Stimulated activated CD8-positive, alpha-beta memory T cell treated with anti-CD3 and anti-CD28 coated beads, Interleukin-4, amount 100 ng/mL, for 24 hours (primary cell): Measurements from ENCODE around the gene H1-8.
"Not testable (repeated sequence)": the region's sequence is repeated elsewhere in the genome, so short reads cannot be mapped to it uniquely, and the experiment has no call there.

Experiments used
- DNase-seq: peaks from one replicate; pipeline ENCODE4 v3.0.0-alpha.2; 2020; ENCODE audit warnings: low read depth

H1-8 gene

GRCh38 chr3:129543156-129543790 lies at the start of gene H1-8:
Gene H1-8, plus strand, starts transcription at chr3:129543175. Its CDS starts 44 bp downstream, at chr3:129543219.
- no peak for DNase-seq

DNA sequence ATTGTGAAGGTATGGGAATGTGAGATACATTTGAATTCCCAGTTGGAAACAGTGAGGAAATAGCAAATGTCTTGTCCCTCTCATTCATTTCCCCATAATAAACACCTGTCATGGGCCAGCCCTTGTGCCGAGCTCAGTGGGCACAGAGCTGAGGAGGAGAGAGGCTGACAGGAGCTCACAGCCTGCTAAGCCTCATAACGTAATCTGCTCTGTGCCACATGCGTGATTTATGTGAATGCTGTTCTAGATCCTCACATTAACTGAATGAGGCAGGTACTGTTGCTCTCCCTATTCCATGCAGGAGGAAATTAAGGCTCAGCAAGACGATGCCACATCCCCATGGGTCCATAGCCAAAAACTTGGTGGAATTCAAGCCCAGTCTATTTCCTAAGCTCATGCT lies 49.8 kb upstream of the H1-8 start:
- DNase-seq: no peak

GRCh38 chr3:129494499-129494898 lies 48.5 kb upstream of the H1-8 start:
- not testable (repeated sequence) for DNase-seq

DNA sequence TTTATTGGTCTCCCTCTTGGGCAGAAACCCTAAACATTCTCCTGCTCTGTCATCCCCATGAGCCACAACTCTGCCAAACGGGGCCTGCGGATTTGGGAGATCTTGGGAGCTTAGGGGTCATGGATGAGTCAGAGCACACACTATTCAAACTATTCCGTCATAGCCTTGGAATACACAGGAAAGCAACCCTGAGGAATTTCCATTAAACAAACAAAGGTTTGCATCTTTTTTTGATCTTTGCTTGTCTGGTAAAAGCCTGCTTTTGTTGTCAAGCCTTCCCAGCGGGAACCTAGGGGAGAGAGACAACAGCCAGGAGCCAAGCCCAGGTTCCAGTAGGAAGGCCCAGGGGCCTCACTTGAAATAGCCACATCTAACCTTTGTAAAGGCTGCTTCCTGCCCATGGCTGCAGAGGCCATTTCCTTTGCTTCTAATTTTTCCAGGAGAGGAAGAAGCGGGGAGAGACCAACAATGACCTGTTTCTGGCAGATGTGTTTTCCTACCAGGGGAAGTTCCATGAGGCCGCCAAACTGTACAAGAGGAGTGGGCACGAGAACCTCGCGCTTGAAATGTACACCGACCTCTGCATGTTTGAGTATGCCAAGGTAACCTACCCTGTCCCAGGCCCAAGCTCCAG lies 47.9 kb upstream of the H1-8 start:
- not testable (repeated sequence) for DNase-seq

DNA sequence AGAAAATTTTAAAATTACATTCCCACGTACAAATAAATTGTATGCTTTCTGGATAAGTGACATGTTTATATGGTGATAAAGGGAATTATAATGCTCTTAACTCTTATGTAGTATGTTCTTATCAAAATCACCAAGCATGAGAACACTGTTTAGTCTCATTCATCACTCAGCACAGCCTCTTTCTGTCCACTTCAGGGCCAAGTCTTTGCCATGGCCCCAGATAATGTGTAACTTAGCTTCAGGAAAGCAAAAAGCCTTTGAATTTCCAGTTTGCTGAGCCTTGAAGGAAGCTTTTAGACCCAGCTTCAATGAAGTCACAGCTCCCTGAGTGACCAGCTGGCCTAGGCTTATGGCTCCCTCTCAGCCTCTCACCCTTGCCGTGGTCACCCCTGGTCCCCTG lies 45.1 kb upstream of the H1-8 start:
- not testable (repeated sequence) for DNase-seq

GRCh38 chr3:129498603-129499488 lies 44.1 kb upstream of the H1-8 start:
- DNase-seq: not testable (repeated sequence)

GRCh38 chr3:129499604-129500333 lies 43.2 kb upstream of the H1-8 start:
- DNase-seq: not testable (repeated sequence)

GRCh38 chr3:129500334-129500658 lies 42.7 kb upstream of the H1-8 start:
- no peak for DNase-seq

- DNase-seq: no peak
Observed at GRCh38 chr3:129501630-129502029, 41.3 kb upstream of the H1-8 start.

DNA sequence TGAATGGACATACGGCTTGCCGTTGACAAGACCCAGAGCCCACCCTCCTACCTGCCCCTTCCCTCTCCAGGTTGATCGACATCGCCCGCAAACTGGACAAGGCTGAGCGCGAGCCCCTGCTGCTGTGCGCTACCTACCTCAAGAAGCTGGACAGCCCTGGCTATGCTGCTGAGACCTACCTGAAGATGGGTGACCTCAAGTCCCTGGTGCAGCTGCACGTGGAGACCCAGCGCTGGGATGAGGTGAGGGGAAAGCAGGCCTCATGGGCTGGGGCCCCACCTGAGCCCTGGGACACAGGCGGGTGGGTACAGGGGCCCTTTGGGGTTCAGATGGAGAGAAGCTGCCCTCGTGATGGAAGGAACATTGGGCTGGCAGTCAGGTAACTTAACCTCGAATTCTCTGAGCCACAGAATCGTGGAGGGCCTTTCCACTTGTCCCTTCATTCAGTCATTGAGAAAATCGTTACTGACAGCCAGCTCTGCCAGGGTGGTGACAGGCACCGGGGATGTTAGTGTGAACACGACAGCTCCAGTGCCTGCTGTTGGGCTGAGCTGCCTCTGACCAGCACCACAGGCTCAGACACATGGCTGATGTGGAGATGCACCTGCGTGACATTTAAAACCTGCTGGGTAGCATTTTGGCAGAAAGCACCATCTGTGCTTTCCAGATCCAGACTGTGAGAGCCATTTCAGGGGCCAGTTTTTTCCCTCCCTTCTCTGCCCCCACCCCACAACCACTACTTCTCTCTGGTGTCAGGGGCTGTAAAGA lies 40.1 kb upstream of the H1-8 start:
- no peak for DNase-seq

- no peak for DNase-seq
Observed at GRCh38 chr3:129503471-129504291, 39.3 kb upstream of the H1-8 start.

DNA sequence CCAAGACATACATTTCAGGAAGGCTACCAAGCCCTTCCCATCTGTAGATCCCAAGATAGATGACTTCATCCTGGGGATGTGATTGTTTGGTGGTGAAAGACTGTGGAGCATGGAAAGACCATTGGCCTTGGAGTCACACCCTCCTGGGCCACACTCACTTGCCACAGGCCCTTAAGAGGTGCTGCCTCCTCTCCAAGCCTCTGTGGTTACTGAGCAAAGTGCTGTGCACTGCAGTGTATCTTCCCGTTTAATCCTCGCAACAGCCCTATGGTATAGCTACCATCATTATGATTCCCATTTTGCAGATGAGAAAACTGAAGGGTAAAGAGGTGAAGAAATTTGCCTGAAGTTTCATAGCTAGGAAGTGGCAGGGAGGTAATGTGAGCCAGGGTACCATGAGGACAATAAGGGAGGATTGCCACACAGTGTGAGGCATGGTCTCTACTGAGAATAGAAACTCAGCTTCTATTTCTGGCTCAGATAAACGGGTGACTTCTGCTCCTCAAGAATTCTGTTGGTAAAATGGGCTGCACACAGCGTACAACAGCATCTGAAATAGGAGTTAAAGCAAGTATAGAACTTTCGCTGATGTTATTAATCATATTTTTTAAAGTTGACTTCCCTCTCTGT lies 38.4 kb upstream of the H1-8 start:
- DNase-seq: no peak

GRCh38 chr3:129505341-129505740 lies 37.6 kb upstream of the H1-8 start:
- DNase-seq: no peak

DNA sequence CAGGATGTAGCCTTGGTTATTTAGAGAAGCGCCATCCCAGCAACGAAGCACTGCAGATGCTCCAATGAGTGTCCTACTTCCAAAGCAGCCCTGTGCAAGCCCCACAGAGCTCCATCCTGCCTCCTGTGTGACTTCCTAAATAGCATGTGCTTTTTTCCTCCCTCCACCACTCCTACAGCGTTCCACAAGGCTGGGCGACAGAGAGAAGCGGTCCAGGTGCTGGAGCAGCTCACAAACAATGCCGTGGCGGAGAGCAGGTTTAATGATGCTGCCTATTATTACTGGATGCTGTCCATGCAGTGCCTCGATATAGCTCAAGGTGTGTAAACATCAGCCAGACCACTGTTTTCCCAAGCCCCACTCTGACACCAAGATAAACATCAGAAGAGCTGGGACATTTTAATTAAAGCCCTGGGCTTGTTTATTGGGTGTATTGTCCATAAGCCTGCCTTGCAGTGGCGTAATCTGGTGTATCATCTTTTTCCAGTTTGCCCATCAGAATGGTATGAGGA lies 36.7 kb upstream of the H1-8 start:
- DNase-seq: no peak

DNA sequence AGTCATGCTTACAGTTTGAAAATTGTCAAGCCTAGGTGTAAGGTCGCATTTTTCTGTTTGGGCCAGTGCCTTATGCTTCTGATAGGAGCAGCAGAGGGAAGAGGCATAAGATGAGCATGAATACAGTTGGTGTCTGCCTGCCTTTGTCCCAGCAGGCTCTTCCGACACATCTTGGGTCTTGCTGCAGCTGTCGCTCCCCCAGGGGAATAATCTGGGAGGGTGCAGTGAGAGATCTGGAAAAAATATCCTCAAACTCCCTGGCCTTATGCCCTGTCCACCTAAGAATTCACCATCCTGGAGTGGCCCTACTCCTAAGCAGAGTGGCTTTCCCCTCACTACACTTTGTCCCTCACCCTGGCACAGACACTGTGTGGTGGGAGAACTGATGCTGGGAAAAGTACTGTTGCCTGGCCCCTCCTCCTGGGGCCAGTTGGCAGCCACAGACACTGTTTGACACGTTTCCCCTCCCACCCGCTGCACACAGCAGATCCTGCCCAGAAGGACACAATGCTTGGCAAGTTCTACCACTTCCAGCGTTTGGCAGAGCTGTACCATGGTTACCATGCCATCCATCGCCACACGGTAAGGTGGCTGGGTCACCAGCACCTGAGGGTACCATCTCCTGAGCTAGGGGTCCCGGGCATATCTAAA lies 35.7 kb upstream of the H1-8 start:
- no peak for DNase-seq

DNA sequence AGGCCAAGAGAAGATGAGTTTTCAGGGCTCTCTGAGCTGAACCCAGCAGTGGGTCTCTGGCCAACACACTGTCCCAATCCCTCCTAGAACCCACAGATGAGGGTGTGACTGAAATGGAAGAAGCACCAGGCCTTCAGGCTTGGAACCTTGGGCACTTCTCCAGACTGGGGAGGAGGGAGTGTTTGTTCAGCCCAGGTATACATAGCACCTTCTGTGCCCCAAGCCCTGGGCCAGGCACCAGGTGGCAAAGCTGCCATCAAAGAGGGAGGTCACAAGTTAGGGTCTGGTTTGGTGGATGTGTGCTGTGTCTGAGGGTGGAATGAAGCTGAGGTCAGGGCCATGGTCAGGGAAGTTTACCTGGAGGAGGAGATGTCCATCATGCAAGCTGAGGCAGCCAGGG lies 30.4 kb upstream of the H1-8 start:
- no peak for DNase-seq

DNA sequence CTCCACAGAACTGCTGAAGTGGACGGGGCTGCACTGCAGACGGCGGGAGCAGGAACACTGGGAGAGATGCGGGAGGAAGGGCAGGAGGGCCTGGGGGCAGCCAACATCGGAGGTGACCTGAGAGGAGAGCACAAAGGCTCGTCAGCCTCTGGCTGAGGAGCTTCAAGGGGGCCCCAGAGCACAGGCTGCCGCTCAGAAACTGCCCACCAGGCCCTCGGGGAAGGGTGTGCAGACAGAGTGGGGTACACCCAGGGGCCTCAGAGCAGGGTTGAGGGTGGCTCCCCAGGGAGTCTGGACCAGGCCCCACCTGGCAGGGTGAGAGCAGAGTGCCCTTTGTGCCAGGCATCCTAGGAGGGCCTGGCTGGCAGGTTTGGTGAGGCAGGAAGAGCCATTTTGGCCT lies 29.3 kb upstream of the H1-8 start:
- DNase-seq: no peak

DNA sequence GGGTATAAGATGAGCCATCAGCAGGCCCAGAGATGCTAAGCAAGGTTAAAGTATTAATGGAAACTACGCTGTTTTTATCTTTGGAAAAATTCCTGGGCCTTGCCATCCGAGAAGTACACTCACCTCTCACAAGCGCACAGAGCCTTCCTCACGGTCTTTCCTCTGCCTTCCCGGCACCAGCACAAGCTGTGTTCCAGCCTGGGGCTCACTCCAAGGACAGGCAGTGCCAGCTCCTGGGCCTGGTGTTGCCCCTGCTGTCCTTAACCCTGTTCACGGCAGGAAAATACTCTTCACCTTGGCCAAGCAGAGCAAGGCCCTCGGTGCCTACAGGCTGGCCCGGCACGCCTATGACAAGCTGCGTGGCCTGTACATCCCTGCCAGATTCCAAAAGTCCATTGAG lies 28.9 kb upstream of the H1-8 start:
- no peak for DNase-seq

GRCh38 chr3:129514563-129514962 lies 28.4 kb upstream of the H1-8 start:
- DNase-seq: no peak
